ENCODE data around the gene NPHP1.
A peak's percentile ranks its signal among the peaks of the same experiment; 100 is the strongest.
"Not testable (repeated sequence)": the region's sequence is repeated elsewhere in the genome, so short reads cannot be mapped to it uniquely, and the experiment has no call there.

The NPHP1 gene

DNA sequence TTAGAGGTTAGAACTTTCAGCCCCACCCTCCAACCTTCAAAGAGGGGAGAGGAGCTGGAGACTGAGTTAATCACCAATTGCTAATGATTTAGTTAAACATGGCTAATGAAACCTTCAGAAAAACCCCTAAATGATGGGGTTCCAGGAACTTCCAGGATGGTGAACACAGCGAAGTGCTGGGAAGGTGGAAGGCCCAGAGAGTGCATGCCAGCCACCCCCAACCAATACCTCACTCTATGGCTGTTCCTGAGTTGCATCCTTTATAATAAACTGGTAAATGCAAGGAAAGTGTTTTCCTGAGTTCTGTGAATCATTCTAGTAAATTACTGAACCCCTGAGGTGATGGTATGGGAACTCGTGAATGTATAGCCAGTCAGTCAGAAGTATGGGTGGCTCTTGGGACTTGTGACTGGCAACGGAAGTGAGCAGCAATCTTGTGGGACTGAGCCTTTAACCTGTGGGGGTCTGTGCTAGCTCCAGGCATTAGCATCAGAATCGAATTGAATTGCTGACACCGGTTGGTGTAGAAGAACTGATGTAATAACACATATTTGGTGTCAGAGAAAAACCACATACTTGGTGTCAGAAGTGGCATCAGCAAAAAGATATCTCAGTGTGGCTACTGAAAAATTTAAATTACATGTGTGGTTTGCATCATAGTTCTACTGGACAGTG lies 37.4 kb downstream of the NPHP1 start:
- no peak for TF ChIP-seq Cebpa-rat (IDR thresholded peaks at IDR 0.05)
- H3K27me3 ChIP-seq = no peaks in the 10 kb centered on the region
- H4K20me1 ChIP-seq = no peaks in the 10 kb centered on the region
- H3K9ac ChIP-seq = no peak overlapping the region
- no peak overlapping the region for H3K4me3 ChIP-seq
- 0 out of 20 replicates have a peak, but pooled peaks cover 0 to 4% (median 0%) of the 10 kb centered on the region in 10 experiments for H3K4me1 ChIP-seq
- no peaks in the 10 kb centered on the region for H3K9me3 ChIP-seq (replicated peaks in 1 of 11)
- no peak overlapping the region for H3K27ac ChIP-seq
- H3K4me2 ChIP-seq = no peak overlapping the region
- H3K36me3 ChIP-seq = no peaks in the 10 kb centered on the region

DNA sequence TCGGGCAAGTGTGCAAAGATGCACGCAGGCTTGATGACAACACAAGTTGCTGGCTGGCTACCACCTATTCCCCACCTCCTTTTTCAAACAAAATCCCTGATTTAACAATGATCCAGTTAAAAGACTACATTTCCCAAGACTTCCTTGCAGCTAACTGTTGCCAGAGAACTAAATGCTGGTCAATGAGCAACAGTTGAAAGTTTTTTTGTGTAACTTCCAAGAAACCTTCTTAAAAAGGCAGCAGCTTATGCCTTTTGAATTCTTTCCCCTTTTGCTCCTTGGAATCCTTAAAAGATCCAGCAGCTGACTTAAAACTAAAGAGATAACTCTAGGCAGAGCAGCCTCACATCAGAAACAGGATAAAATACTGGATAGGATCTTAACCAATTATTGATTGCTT lies 38.5 kb downstream of the NPHP1 start:
- H3K9me3 ChIP-seq (replicated peaks in 1 of 11) = no peaks in the 10 kb centered on the region
- no peak for TF ChIP-seq Cebpa-rat (IDR thresholded peaks at IDR 0.05)
- no peak overlapping the region for H3K9ac ChIP-seq
- no peaks in the 10 kb centered on the region for H3K27me3 ChIP-seq
- no peaks in the 10 kb centered on the region for H4K20me1 ChIP-seq
- H3K4me2 ChIP-seq = no peak overlapping the region
- H3K27ac ChIP-seq = no peak overlapping the region
- no peaks in the 10 kb centered on the region for H3K36me3 ChIP-seq
- 0 out of 20 replicates have a peak, but pooled peaks cover 0 to 4% (median 0%) of the 10 kb centered on the region in 10 experiments for H3K4me1 ChIP-seq
- no peak overlapping the region for H3K4me3 ChIP-seq

GRCh38 chr2:110157153-110157793 lies 47.5 kb downstream of the NPHP1 start:
- Histone ChIP-seq H3K9me3 (replicated peaks in 1 of 11) (peaks cover 22 to 34% (median 32%) of the 10 kb centered on the region in 11 experiments), H3K9ac (no peak overlapping the region)

DNA sequence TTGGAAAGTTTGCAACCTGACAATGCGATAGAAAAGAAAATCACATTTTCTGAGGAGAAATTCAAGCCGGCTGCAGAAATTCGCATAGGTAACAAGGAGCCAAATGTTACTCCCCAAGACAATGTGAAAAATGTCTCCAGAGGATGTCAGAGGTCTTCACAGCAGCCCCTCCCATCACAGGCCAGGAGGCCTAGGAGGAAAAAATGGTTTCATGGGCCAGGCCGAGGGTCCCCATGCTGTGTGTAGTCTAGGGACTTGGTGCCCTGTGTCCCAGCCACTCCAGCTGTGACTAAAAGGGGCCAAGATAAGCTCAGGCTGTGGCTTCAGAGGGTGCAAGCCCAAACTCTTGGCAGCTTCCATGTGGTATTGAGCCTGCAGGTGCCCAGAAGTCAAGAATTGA lies 50.0 kb downstream of the NPHP1 start:
- H3K27me3 ChIP-seq, H3K36me3 ChIP-seq, H3K9ac ChIP-seq, H3K4me3 ChIP-seq, H3K4me2 ChIP-seq, H3K4me1 ChIP-seq, H4K20me1 ChIP-seq, H3K27ac ChIP-seq: not testable (repeated sequence)
- H3K9me3 ChIP-seq (replicated peaks in 1 of 11) = peaks cover 22 to 34% (median 32%) of the 10 kb centered on the region in 11 experiments

More at GRCh38 chr2:110157153-110157793, 47.5 kb downstream of the NPHP1 start:
- H4K20me1 ChIP-seq = no peaks in the 10 kb centered on the region
- no peak overlapping the region for H3K4me3 ChIP-seq
- H3K4me1 ChIP-seq = 0 out of 20 replicates have a peak, but pooled peaks cover 0 to 4% (median 0%) of the 10 kb centered on the region in 10 experiments
- H3K4me2 ChIP-seq = no peak overlapping the region
- TF ChIP-seq Cebpa-rat (IDR thresholded peaks at IDR 0.05) = no peak
- H3K36me3 ChIP-seq = 0 out of 22 replicates have a peak, but pooled peaks cover 0 to 6% (median 0%) of the 10 kb centered on the region in 11 experiments
- no peak overlapping the region for H3K27ac ChIP-seq
- H3K27me3 ChIP-seq = no peaks in the 10 kb centered on the region

DNA sequence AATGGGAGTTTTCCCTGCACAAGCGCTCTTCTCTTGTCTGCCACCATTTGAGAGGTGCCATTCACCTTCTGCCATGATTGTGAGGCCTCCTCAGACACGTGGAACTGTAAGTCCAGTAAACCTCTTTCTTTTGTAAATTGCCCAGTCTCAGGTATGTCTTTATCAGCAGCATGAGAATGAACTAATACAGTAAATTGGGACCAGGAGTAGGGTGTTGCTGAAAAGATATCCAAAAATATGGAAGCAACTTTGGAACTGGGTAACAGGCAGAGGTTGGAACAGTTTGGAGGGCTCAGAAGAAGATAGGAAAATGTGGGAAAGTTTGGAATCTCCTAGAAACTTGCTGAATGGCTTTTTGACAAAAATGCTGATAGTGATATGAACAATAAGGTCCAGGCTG lies 50.6 kb downstream of the NPHP1 start:
- H3K4me2 ChIP-seq, H3K36me3 ChIP-seq, H4K20me1 ChIP-seq, H3K27me3 ChIP-seq, H3K4me3 ChIP-seq, H3K27ac ChIP-seq, H3K9ac ChIP-seq: not testable (repeated sequence)
- H3K9me3 ChIP-seq (replicated peaks in 1 of 11) = peaks cover 22 to 34% (median 32%) of the 10 kb centered on the region in 11 experiments
- peaks cover 0 to 14% (median 0%) of the 10 kb centered on the region in 10 experiments; a peak in 7 of 20 replicates for H3K4me1 ChIP-seq

DNA sequence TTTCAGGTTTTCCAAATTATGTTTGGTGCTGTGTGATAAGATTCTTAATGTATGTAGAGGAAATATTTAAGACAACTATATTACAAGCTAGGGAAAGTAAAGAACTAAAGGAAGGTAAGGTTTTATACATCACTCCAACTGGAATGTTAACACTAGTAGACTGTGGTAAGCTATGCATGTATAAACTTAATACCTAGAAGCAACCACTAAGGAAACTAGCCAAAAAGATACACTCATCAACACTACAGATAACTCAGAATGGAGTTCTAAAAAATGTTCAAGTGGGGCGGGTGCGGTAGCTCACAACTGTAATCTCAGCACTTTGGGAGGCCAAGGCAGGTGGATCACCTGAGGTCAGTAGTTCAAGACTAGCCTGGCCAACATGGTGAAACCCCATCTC lies 51.4 kb downstream of the NPHP1 start:
- H3K9ac ChIP-seq = no peak overlapping the region
- H3K9me3 ChIP-seq (replicated peaks in 1 of 11) = peaks cover 22 to 34% (median 32%) of the 10 kb centered on the region in 11 experiments
- TF ChIP-seq Cebpa-rat (IDR thresholded peaks at IDR 0.05) = no peak
- H3K4me2 ChIP-seq = no peak overlapping the region
- no peaks in the 10 kb centered on the region for H4K20me1 ChIP-seq
- H3K36me3 ChIP-seq = 0 out of 22 replicates have a peak, but pooled peaks cover 0 to 6% (median 0%) of the 10 kb centered on the region in 11 experiments
- no peak overlapping the region for H3K27ac ChIP-seq
- peaks cover 0 to 15% (median 0%) of the 10 kb centered on the region in 10 experiments; a peak in 7 of 20 replicates for H3K4me1 ChIP-seq
- no peak overlapping the region for H3K4me3 ChIP-seq
- no peaks in the 10 kb centered on the region for H3K27me3 ChIP-seq

DNA sequence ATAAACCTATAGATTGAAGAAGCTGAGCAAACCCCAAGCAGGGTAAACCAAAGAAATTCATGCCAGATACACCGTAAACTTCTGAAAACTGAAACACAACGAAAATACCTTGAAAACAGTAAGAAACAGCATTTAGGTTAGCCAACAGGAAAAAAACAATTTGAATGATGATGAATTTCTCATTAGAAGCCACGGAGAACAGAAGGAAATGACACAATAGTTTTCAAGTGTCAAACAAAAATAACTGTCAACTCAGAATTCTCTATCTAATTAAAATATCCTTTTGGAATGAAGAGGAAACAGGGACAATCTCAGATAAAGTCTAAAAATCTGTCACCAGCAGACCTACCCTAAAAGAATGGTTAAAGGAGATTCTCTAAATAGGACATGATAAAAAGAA lies 51.9 kb downstream of the NPHP1 start:
- no peaks in the 10 kb centered on the region for H3K27me3 ChIP-seq
- H3K27ac ChIP-seq = no peak overlapping the region
- peaks cover 0 to 15% (median 0%) of the 10 kb centered on the region in 10 experiments; a peak in 7 of 20 replicates for H3K4me1 ChIP-seq
- peaks cover 22 to 34% (median 32%) of the 10 kb centered on the region in 11 experiments for H3K9me3 ChIP-seq (replicated peaks in 1 of 11)
- no peaks in the 10 kb centered on the region for H4K20me1 ChIP-seq
- H3K4me2 ChIP-seq = no peak overlapping the region
- no peak overlapping the region for H3K4me3 ChIP-seq
- no peak overlapping the region for H3K9ac ChIP-seq
- TF ChIP-seq Cebpa-rat (IDR thresholded peaks at IDR 0.05) = no peak
- 0 out of 22 replicates have a peak, but pooled peaks cover 0 to 6% (median 0%) of the 10 kb centered on the region in 11 experiments for H3K36me3 ChIP-seq

DNA sequence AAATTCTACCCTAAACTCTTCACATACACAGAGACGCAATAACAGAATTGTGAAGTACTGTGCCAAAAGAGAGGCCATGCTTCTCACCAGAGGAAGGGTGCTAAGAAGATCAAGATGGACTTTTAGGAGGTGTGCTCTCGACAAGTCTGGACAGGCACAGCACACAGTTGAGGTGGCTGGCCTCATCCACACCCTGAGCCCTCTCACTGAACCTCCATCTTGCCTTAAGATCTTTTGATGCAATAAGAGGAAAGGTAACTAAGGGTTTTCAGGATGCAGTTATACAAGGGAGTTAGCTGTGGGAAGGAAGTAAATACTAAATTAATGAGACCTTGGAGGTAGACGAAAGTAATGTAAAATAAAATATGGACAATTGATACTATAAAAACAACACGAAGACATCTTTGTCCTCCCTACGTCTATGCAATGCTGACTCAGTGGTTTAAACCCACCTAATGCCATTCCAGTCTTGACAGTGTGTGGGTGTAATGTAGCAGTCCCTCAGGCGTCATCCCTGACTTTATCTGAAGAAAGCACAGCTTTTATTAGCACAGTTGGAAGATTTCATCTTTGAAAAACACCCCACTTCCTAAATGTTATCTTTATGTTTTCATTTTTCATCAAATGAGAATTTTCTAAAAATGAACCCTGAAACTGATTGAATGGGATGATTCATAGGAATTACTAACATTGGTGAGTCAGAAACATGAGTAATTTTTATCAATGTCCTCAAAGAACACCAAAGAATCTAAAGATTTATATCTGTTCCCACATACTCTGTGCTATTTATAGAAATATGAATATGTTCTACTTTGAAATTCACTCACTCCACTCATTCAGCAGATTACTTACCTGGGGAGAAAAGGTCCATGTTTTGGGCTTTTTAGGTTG lies 55.2 kb downstream of the NPHP1 start:
- no peak for TF ChIP-seq Cebpa-rat (IDR thresholded peaks at IDR 0.05)
- Histone ChIP-seq H3K27ac (no peak overlapping the region), H3K4me1 (peaks cover 0 to 15% (median 0%) of the 10 kb centered on the region in 10 experiments; a peak in 7 of 20 replicates), H3K36me3 (0 out of 22 replicates have a peak, but pooled peaks cover 0 to 2% (median 0%) of the 10 kb centered on the region in 11 experiments), H3K4me2 (peak overlapping the region in 3 of 11 experiments; percentile 47 to 63 (median 58); a peak in 5 of 22 replicates), H4K20me1 (no peaks in the 10 kb centered on the region), H3K9me3 (replicated peaks in 1 of 11) (peaks cover 9 to 13% (median 12%) of the 10 kb centered on the region in 11 experiments), H3K9ac (no peak overlapping the region), H3K4me3 (no peak overlapping the region), H3K27me3 (no peaks in the 10 kb centered on the region)

DNA sequence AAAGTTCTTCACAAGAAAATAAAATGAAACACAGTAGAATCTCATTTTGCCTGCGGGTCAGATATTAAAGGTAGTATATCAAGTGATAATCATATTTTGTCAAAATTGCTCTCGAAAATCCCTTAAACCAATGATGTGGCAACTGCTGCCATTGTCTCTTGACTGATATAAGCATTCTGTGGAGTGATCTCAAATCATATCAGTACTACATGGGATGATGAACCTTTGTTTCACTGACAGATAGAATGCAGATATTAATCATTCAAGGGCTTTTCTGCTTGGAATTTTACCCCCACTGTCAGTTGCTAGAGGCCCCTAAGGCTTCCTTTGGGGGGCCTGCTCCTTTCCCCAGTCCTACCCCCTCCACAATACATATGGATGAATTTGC lies 57.9 kb downstream of the NPHP1 start:
- peaks cover 0 to 13% (median 0%) of the 10 kb centered on the region in 10 experiments; a peak in 7 of 20 replicates for H3K4me1 ChIP-seq
- TF ChIP-seq Cebpa-rat (IDR thresholded peaks at IDR 0.05) = no peak
- H3K27ac ChIP-seq = no peak overlapping the region
- H3K9ac ChIP-seq = no peak overlapping the region
- no peaks in the 10 kb centered on the region for H3K36me3 ChIP-seq
- H3K9me3 ChIP-seq (replicated peaks in 1 of 11) = no peaks in the 10 kb centered on the region
- no peaks in the 10 kb centered on the region for H3K27me3 ChIP-seq
- H3K4me3 ChIP-seq = no peak overlapping the region
- H4K20me1 ChIP-seq = no peaks in the 10 kb centered on the region
- no peak overlapping the region for H3K4me2 ChIP-seq

All from BLaER1 treated with 17β-estradiol and CSF1 and Interleukin-3, amounts not matched to agents 10 nM and 100 nM (cell line).